Ishikawa (cell line): ENCODE measurements around the gene PRRG3.

ENCODE experiments used
- CEBPB ChIP-seq: IDR thresholded peaks from 2 replicates; pipeline ENCODE4 v1.6.1; 2012
- CREB1 ChIP-seq: IDR thresholded peaks from 2 replicates; pipeline ENCODE4 v1.6.1; 2012; ENCODE audit warnings: low read depth
- EP300 ChIP-seq: IDR thresholded peaks from 2 replicates; pipeline ENCODE4 v1.6.1; 2012; ENCODE audit warnings: borderline replicate concordance
- FOXM1 ChIP-seq: IDR thresholded peaks from 2 replicates; pipeline ENCODE4 v1.6.1; 2012; ENCODE audit warnings: low read depth, borderline replicate concordance
- NFIC ChIP-seq: IDR thresholded peaks from 2 replicates; pipeline ENCODE4 v1.6.1; 2012
- RAD21 ChIP-seq: IDR thresholded peaks from 2 replicates; pipeline ENCODE4 v1.6.1; 2012; ENCODE audit warnings: low read depth
- REST ChIP-seq: IDR thresholded peaks from 2 replicates; pipeline ENCODE4 v1.6.1; 2012; ENCODE audit warnings: low read depth, mild to moderate bottlenecking
- TAF1 ChIP-seq: IDR thresholded peaks from 2 replicates; pipeline ENCODE4 v1.6.1; 2012; ENCODE audit warnings: low read depth, mild to moderate bottlenecking
- TCF12 ChIP-seq: IDR thresholded peaks from 2 replicates; pipeline ENCODE4 v1.6.1; 2012; ENCODE audit warnings: low read depth
- TEAD4 ChIP-seq: IDR thresholded peaks from 2 replicates; pipeline ENCODE4 v1.6.1; 2012
- YY1 ChIP-seq: IDR thresholded peaks from 2 replicates; pipeline ENCODE4 v1.6.1; 2012; ENCODE audit warnings: low read depth
- ZBTB7A ChIP-seq: IDR thresholded peaks from 2 replicates; pipeline ENCODE4 v1.6.1; 2012; ENCODE audit warnings: low read depth
- TF ChIP-seq, protein P1 (sequence below): IDR thresholded peaks from 2 replicates; pipeline ENCODE4 v1.6.1; 2012

GRCh38 chrX:151711154-151711553 lies 15.9 kb downstream of the PRRG3 start:
- TF ChIP-seq NFIC (no peak), FOXM1 (no peak), YY1 (no peak), EP300 (no peak), ZBTB7A (no peak), REST (no peak), TAF1 (no peak), CEBPB (no peak), TCF12 (no peak), RAD21 (no peak), TEAD4 (no peak), CREB1 (no peak)
- TF ChIP-seq, protein P1, sequence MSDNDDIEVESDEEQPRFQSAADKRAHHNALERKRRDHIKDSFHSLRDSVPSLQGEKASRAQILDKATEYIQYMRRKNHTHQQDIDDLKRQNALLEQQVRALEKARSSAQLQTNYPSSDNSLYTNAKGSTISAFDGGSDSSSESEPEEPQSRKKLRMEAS: no peak
